ENCODE measurements around the gene ALKBH2.
"Not testable (repeated sequence)": the region's sequence is repeated elsewhere in the genome, so short reads cannot be mapped to it uniquely, and the experiment has no call there.

DNA sequence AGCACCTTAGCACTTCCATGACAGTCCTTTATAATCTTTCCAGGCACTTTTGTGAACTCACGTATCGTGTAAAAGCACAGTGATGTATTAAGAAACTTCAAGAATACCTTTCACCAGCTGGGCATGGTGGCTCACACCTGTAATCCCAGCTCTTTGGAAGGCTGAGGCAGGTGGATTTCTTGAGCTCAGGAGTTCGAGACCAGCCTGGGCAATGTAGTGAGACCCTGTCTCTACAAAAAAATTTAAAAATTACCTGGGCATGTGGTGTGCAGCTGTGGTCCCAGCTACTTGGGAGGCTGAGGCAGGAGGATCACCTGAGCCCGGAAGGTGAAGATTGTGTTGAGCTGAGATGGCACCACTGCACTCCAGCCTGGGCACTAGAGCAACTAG lies 39.2 kb downstream of the ALKBH2 start:
- TF ChIP-seq POLR2A, CTCF (IDR thresholded peaks at IDR 0.05): not testable (repeated sequence)

Measured in adrenal gland (tissue), 5 donors.